ENCODE data around the gene SKP1.
A peak's percentile ranks its signal among the peaks of the same experiment; 100 is the strongest.
"Not testable (repeated sequence)": the region's sequence is repeated elsewhere in the genome, so short reads cannot be mapped to it uniquely, and the experiment has no call there.

Gene SKP1

GRCh38 chr5:134176511-134177368 is at the start of gene SKP1:
Gene SKP1, minus strand, starts transcription at chr5:134176950. Its CDS starts 2,928 bp downstream, at chr5:134174022.
- peak; percentile 90 for DNase-seq

- peak; percentile 100 for DNase-seq
These were observed 49.2 kb upstream of the SKP1 start, which contains the start of gene PPP2CA for GRCh38 chr5:134225780-134226440. Gene PPP2CA, minus strand, starts transcription at chr5:134226073. Its CDS starts 212 bp downstream, at chr5:134225861.

- DNase-seq: peak; percentile 82
These were observed 48.4 kb upstream of the SKP1 start for GRCh38 chr5:134224888-134225779.

- DNase-seq: no peak
These were observed 46.9 kb upstream of the SKP1 start for GRCh38 chr5:134223406-134224248.

GRCh38 chr5:134221690-134222089 is 44.9 kb upstream of the SKP1 start:
- DNase-seq: not testable (repeated sequence)

- no peak for DNase-seq
These were observed 39.0 kb upstream of the SKP1 start for GRCh38 chr5:134215757-134216156.

- not testable (repeated sequence) for DNase-seq
These were observed 34.7 kb upstream of the SKP1 start for GRCh38 chr5:134211263-134212031.

- DNase-seq: no peak
These were observed 32.9 kb upstream of the SKP1 start for GRCh38 chr5:134209477-134210245.

GRCh38 chr5:134207696-134208095 is 30.9 kb upstream of the SKP1 start:
- DNase-seq: no peak

- DNase-seq: no peak
These were observed 29.9 kb upstream of the SKP1 start for GRCh38 chr5:134206627-134207160.

GRCh38 chr5:134204575-134204974 is 27.8 kb upstream of the SKP1 start:
- no peak for DNase-seq

- no peak for DNase-seq
These were observed 26.9 kb upstream of the SKP1 start for GRCh38 chr5:134203630-134204029.

GRCh38 chr5:134195666-134196065 is 18.9 kb upstream of the SKP1 start:
- DNase-seq: no peak

GRCh38 chr5:134189031-134189430 is 12.3 kb upstream of the SKP1 start:
- no peak for DNase-seq

GRCh38 chr5:134188092-134188491 is 11.3 kb upstream of the SKP1 start:
- DNase-seq: no peak

- peak; percentile 76 for DNase-seq
These were observed 7.7 kb upstream of the SKP1 start for GRCh38 chr5:134184155-134185135.

- no peak for DNase-seq
These were observed 6.7 kb upstream of the SKP1 start for GRCh38 chr5:134183481-134183880.

- DNase-seq: no peak
These were observed 1.3 kb upstream of the SKP1 start for GRCh38 chr5:134178096-134178419.

All from femur (tissue), 1 donor.